ENCODE measurements around the gene SMG6. TPM values are rescaled to one million over a fixed set of nuclear protein-coding genes. Genes with fewer than 3 reads are reported as not detected.

SMG6 gene
- total RNA-seq, 1 experiment from 2014 or later = 25.6 TPM

- TF ChIP-seq AFF4 (CRISPR knock-in tag; IDR thresholded peaks at IDR 0.05; ENCODE audit: borderline replicate concordance) (no peak), ETV6 (CRISPR knock-in tag; IDR thresholded peaks at IDR 0.05) (no peak), ZNF512 (CRISPR knock-in tag; IDR thresholded peaks at IDR 0.05; ENCODE audit: borderline replicate concordance) (no peak), EMX1 (CRISPR knock-in tag; IDR thresholded peaks at IDR 0.05) (no peak), OVOL2 (CRISPR knock-in tag; IDR thresholded peaks at IDR 0.05; ENCODE audit: borderline replicate concordance) (no peak), NFATC4 (CRISPR knock-in tag; IDR thresholded peaks at IDR 0.05) (no peak), TCF7 (CRISPR knock-in tag; IDR thresholded peaks at IDR 0.05; ENCODE audit: low read depth) (no peak)
Measured at GRCh38 chr17:2266865-2267228, 36.7 kb downstream of the SMG6 start (continued).

- no peaks in the 10 kb centered on the region for H3K9me3 Mint-ChIP-seq
- DNase-seq (ENCODE audit: low spot score) (no peak), ATAC-seq (no peak)
- no peaks in the 10 kb centered on the region for H3K4me1 Mint-ChIP-seq
- ChIA-PET CTCF (interaction anchor here (1.0 to 2.3 kb wide), 2 partner anchors 15 to 208 kb away, joined by 3 to 6 read pairs; no protein-coding TSS in a partner anchor), POLR2A (no interaction called here)
- peaks cover 10% of the 10 kb centered on the region; the same call in 1 of the 2 replicates for H3K36me3 Mint-ChIP-seq
- H3K4me3 Mint-ChIP-seq = no peak overlapping the region
- peak overlapping the region; percentile 16; the same call in 1 of the 2 replicates for H3K27ac Mint-ChIP-seq
- no peaks in the 10 kb centered on the region for H3K27me3 Mint-ChIP-seq (ENCODE audit: low read depth)
- TF ChIP-seq SP1 (CRISPR knock-in tag; conservative IDR thresholded peaks at IDR 0.05) (no peak), RELA (CRISPR knock-in tag; IDR thresholded peaks at IDR 0.05; ENCODE audit: borderline replicate concordance) (no peak), MAX (CRISPR knock-in tag; IDR thresholded peaks at IDR 0.05) (no peak), CTCF (IDR thresholded peaks at IDR 0.05) (no peak), AFF4 (CRISPR knock-in tag; IDR thresholded peaks at IDR 0.05; ENCODE audit: borderline replicate concordance) (no peak), ZBTB21 (CRISPR knock-in tag; IDR thresholded peaks at IDR 0.05; ENCODE audit: borderline replicate concordance) (no peak), ZMAT4 (CRISPR knock-in tag; IDR thresholded peaks at IDR 0.05) (no peak), ARID4B (CRISPR knock-in tag; IDR thresholded peaks at IDR 0.05; ENCODE audit: borderline replicate concordance) (no peak), ATF6 (CRISPR knock-in tag; IDR thresholded peaks at IDR 0.05) (no peak)
Measured at GRCh38 chr17:2266045-2266864, 37.3 kb downstream of the SMG6 start.

Measured in WTC11 (cell line).